ENCODE measurements around the gene RNF111.

RNF111 gene

DNA sequence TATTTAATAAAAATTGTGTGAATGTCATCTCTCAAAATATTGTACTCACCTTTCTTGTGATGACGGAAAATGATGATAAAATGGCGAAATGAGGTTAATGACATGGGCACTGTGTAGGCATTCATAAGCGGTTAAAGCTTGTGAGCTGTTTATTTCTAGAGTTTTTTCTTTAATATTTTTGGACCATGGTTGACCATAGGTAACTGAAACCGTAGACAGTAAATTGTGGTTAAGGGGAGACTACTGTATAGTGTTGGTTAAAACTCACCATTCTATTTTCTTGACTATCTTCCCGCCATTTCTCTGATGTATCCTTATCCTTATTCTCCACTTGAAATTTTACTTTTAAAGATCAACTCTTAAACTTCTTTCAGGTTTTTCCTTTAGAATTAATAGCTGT is 14.5 kb downstream of the RNF111 start:
- no peak for DNase-seq

- peak; percentile 86 for DNase-seq
Observed at GRCh38 chr15:59002418-59002859, 15.0 kb downstream of the RNF111 start.

- DNase-seq, result no peak
Observed at GRCh38 chr15:59005579-59005978, 18.1 kb downstream of the RNF111 start.

- DNase-seq, result no peak
Observed at GRCh38 chr15:59008086-59008485, 20.6 kb downstream of the RNF111 start.

DNA sequence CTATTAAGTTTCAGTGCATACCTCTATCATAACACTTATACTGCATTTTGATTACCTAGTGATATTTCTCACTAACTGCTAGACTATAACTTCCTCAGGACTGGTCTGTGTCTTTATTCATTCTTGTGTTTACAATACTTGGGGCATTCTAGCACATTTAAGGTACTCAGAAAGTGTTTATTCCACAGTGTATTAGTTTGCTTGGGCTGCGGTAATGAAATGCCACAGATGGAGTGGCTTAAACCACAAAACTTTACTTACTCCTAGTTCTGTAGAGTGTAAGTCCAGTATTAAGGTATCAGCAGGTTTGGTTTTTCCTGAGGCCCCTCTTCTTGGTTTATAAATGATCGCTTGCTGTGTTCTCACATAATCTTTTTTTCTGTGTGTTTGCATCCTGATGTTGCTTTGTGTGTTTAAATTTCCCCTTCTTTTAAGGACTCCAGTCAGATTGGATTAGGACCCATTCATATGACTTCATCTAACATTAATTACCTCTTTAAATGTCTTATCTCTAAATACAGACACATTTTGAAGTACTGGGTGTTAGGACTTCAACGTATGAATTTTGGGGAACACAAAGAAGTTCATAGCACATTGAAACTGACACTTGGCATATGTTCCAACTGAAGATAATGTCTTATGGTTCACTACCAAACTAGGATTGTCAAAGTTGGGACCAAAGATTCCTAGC is 23.9 kb downstream of the RNF111 start:
- DNase-seq, result no peak

DNA sequence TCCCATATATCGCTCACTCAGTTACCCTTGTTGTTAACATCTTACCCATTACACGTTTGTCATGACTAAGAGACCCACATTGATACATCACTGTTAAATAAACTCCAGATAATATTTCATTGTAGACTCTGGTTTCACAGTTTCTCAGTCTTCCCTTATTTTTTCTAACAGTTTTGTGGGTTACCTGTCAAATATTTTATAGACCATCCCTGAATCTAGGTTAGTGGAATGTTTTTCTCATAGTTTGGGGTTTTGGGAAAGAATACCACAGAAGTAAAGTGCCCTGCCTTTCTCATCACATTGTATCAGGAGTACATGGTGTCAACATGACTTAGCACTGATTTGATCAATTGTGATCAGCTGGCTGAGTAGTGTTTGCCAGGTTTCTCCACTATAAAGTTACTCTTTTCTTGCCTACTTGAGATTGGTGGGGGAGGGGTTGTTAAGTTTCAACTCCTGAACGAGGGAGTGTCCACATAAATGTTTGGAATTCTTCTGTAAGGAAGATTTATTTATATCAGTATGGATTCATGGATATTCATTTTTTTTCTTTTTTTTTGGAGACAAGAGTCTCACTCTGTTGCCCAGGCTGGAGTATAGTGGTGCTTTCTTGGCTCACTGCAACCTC is 25.9 kb downstream of the RNF111 start:
- no peak for DNase-seq

DNA sequence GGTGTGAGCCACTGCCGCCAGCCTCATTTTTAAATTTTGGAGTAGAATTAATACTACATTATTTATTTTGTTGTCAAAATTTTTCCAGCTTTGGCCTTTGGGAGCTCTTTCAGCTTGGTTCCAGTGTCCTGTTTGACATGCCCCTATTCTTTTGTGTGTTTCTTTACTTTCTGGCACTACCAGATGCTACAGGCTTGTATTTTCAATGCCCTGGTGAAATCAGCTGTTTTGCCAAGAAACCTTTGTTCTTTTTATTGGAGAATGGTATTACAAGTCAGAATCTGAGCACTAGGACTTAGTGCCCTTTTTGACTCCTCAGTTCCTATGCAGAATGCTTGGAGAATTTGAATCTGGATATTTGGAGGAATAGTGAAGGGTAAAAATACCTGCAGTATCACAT is 26.6 kb downstream of the RNF111 start:
- DNase-seq, result no peak

- DNase-seq, result no peak
Observed at GRCh38 chr15:59017449-59017848, 30.0 kb downstream of the RNF111 start.

- no peak for DNase-seq
Observed at GRCh38 chr15:59018833-59019232, 31.4 kb downstream of the RNF111 start.

GRCh38 chr15:59020322-59020721 is 32.9 kb downstream of the RNF111 start:
- DNase-seq, result no peak

GRCh38 chr15:59022188-59022587 is 34.7 kb downstream of the RNF111 start:
- no peak for DNase-seq

- DNase-seq, result no peak
Observed at GRCh38 chr15:59026207-59026606, 38.7 kb downstream of the RNF111 start.

- DNase-seq, result no peak
Observed at GRCh38 chr15:59028387-59028955, 41.0 kb downstream of the RNF111 start.

- no peak for DNase-seq
Observed at GRCh38 chr15:59029554-59029953, 42.1 kb downstream of the RNF111 start.

DNA sequence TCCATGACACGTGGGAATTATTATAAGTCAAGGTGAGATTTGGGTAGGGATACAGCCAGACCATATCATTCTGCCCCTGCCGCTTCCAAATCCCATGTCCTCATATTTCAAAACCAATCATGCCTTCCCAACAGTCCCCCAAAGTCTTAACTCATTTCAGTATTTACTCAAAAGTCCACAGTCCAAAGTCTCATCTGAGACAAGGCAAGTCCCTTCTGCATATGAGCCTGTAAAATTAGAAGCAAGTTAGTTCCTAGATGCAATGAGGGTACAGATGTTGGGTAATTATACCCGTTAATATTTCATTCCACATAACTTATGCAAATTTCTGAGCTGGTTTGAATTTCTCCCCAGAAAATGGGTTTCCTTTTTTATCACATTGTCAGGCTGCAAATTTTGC is 47.7 kb downstream of the RNF111 start:
- no peak for DNase-seq

DNA sequence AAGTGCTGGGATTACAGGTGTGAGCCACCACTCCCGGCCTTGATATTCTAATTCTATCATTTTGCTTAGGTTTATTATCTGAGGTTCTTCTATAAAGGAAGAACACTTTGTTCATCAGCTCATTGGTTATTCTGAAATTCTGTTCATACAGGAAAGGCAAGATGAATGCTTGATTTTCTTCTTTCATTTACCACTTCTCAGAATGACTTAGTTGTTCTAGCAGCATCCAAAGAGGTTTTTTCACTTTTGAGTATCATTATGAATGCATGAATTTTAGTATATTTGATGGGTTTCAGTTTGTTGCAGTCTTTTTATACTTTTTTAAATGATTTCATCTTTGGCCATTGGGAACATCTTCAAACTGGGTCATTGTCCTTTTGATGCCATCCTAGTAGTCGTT is 51.8 kb downstream of the RNF111 start:
- no peak for DNase-seq

DNA sequence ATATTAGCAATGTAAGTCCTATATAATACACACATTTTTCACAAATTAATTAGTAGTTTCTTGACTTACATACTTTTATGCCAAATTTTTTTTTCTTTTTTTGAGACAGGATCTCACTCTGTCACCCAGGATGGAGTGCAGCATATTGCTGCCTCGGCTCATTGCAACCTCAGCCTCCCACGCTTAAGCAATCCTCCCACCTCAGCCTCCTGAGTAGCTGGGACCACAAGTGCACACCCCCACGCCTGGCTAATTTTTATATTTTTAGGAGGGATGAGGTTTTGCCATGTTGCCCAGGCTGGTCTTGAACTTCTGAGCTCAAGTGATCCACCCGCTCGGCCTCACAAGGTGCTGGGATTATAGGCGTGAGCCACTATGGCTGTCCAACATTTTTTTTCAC is 54.6 kb downstream of the RNF111 start:
- no peak for DNase-seq

GRCh38 chr15:59048897-59049296 is 61.4 kb downstream of the RNF111 start:
- no peak for DNase-seq

GRCh38 chr15:59051873-59052861 is 64.7 kb downstream of the RNF111 start:
- DNase-seq, result no peak

GRCh38 chr15:59052915-59053407 is 65.5 kb downstream of the RNF111 start:
- DNase-seq, result no peak

DNA sequence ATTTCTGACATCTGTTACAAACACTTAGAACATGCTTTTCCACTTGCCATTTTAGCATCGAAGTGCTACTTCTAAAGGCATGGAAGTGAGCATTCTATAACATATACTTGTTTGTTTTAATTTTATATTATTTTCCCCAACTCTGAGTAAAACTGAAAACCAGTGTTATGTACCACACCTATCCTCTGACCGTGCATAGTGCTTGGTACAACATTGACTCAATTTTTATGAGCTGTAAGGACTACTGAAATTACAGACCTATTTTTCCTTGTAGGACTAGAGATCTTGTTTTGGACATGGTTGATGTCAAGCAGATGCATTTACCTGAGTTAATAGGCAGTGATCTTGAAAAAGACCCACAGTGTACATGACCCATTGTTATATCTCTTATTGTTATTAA is 66.0 kb downstream of the RNF111 start:
- DNase-seq, result no peak

GRCh38 chr15:59059076-59059597 is 71.7 kb downstream of the RNF111 start:
- no peak for DNase-seq

DNA sequence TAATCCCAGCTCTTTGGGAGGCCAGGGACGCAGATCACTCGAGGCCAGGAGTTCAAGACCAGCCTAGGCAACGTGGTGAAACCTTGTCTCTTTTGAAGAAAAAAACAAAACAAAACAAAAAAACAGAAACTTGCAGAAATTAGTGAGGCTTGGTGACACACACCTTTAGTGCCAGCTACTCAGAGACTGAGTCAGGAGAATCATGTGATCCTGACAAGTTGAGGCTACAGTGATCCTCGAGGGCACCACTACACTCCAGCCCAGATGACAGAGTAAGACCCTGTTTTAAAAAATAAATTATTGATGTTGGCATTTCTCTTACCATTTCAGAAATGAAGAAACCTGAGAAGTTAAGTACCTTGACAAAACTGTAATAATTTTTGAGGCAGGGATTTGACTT is 72.9 kb downstream of the RNF111 start:
- DNase-seq, result no peak
